Measurements from ENCODE around the gene SLC2A1.

DNA sequence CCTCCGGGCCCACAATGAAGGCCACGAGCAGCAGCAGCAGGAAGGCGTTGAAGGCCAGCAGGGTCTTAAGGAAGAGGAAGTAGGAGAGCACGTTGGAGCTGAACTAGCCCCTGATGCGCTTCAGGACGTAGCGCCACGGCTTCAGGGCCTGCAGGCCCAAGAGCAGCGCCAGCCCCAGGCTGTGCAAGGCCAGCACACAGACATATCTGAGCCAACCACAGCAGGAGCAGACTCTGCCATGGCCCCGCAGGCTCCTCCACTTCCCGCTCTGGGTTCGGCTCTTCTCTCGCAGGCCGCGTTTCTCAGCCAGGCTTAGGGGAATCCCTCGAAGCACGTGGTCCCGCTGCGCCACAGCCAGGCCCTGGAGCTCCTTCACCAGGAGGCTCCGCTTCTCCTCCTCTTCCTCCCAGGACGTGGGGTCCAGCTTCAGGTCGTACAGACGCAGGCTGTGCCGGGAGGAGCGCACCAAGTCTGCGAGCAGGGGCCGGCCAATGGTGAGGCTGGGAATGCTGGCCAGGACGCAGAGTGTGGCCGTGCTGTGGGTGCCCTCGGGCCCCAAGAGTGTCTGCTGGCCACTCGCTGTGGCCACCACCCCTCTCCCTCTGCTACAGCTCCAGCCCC is 70.5 kb downstream of the SLC2A1 start:
- no peak for TF ChIP-seq EZH2 (IDR thresholded peaks at IDR 0.05; ENCODE audit: insufficient read depth, low read length)
- TF ChIP-seq, protein P1, sequence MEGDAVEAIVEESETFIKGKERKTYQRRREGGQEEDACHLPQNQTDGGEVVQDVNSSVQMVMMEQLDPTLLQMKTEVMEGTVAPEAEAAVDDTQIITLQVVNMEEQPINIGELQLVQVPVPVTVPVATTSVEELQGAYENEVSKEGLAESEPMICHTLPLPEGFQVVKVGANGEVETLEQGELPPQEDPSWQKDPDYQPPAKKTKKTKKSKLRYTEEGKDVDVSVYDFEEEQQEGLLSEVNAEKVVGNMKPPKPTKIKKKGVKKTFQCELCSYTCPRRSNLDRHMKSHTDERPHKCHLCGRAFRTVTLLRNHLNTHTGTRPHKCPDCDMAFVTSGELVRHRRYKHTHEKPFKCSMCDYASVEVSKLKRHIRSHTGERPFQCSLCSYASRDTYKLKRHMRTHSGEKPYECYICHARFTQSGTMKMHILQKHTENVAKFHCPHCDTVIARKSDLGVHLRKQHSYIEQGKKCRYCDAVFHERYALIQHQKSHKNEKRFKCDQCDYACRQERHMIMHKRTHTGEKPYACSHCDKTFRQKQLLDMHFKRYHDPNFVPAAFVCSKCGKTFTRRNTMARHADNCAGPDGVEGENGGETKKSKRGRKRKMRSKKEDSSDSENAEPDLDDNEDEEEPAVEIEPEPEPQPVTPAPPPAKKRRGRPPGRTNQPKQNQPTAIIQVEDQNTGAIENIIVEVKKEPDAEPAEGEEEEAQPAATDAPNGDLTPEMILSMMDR (IDR thresholded peaks at IDR 0.05; ENCODE audit: insufficient read depth, low read depth, low read length), result no peak
